ENCODE data around the gene HSPB6.

The HSPB6 gene

GRCh38 chr19:35713904-35714495 lies 42.8 kb downstream of the HSPB6 start:
- no peak for DNase-seq

DNA sequence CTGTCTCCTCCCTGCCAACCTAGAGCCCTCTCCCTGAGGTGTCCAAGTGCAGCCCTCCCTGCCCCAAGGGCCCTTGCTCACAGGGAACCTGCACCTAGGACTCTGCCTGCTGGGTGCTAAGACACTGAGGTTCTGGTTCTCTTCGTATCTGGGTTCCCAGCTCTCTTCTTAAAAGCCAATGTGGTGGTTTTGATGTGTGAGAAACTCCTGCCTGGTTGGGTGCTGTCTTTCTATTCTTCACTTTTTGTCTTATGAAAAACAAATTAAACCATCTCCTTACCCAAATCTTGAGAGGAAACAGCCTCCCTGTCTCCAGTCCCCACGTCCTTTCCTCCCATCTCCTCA lies 43.4 kb downstream of the HSPB6 start:
- no peak for DNase-seq

- DNase-seq, result no peak
These were observed 44.0 kb downstream of the HSPB6 start for GRCh38 chr19:35712567-35713505.

- no peak for DNase-seq
These were observed 45.8 kb downstream of the HSPB6 start for GRCh38 chr19:35710784-35711723.

GRCh38 chr19:35708391-35708790 lies 48.4 kb downstream of the HSPB6 start:
- no peak for DNase-seq

All from NCI-H1436 (cell line).